Measurements from ENCODE around the gene SMKR1. TPM values are rescaled to one million over a fixed set of nuclear protein-coding genes. Genes with fewer than 3 reads are reported as not detected.

SMKR1 gene
- total and polyA plus RNA-seq, 7 experiments from 2014 or later, result 1.1 to 6.3 (median 2.3) TPM

GRCh38 chr7:129493555-129493954 lies 8.8 kb upstream of the SMKR1 start:
- POLR2A ChIA-PET, result no interaction called here
- H3K27me3 ChIP-seq (ENCODE audit: control insufficient read depth in 2 of 2, insufficient read depth in 2 of 2, low read length in 2 of 2), result no peaks in the 10 kb centered on the region
- H3K9me3 Mint-ChIP-seq, result peaks cover 0 to 3% (median 0%) of the 10 kb centered on the region in 11 donors
- H3K4me3 ChIP-seq (ENCODE audit: low read length), result no peak overlapping the region
- no peaks in the 10 kb centered on the region for H3K36me3 ChIP-seq (ENCODE audit: control insufficient read depth in 2 of 3, insufficient read depth in 3 of 3, low read length in 3 of 3)
- H3K27me3 Mint-ChIP-seq, result peaks cover 0 to 6% (median 0%) of the 10 kb centered on the region in 5 donors
- DNase-seq (no peak), ATAC-seq (peak; percentile 53)
- peak overlapping the region in 2 of 9 donors; percentile 2 to 85 for H3K27ac Mint-ChIP-seq
- no peaks in the 10 kb centered on the region for H3K9me3 ChIP-seq (ENCODE audit: control insufficient read depth in 2 of 3, low read length in 3 of 3)
- CTCF ChIA-PET, result no interaction called here
- H3K4me1 Mint-ChIP-seq, result peaks cover 0 to 30% (median 0%) of the 10 kb centered on the region in 7 donors
- intact Hi-C loops (cut with micrococcal nuclease), result no loop called here
- H3K4me3 Mint-ChIP-seq, result no peak overlapping the region
- no peaks in the 10 kb centered on the region for H3K4me1 ChIP-seq (ENCODE audit: control insufficient read depth in 2 of 2, insufficient read depth in 2 of 2, low read length in 2 of 2)
- peaks cover 0 to 9% (median 0%) of the 10 kb centered on the region in 5 donors for H3K36me3 Mint-ChIP-seq
- no peak overlapping the region for H3K27ac ChIP-seq (ENCODE audit: low read depth, low read length)

GRCh38 chr7:129494041-129494440 lies 8.3 kb upstream of the SMKR1 start:
- POLR2A ChIA-PET, result no interaction called here
- ATAC-seq (peak; percentile 38), DNase-seq (no peak)
- Histone ChIP-seq H3K36me3 (ENCODE audit: control insufficient read depth in 2 of 3, insufficient read depth in 3 of 3, low read length in 3 of 3) (no peaks in the 10 kb centered on the region), H3K4me3 (ENCODE audit: low read length) (no peak overlapping the region), H3K4me1 (ENCODE audit: control insufficient read depth in 2 of 2, insufficient read depth in 2 of 2, low read length in 2 of 2) (no peaks in the 10 kb centered on the region), H3K9me3 (ENCODE audit: control insufficient read depth in 2 of 3, low read length in 3 of 3) (no peaks in the 10 kb centered on the region), H3K27ac (ENCODE audit: low read depth, low read length) (no peak overlapping the region), H3K27me3 (ENCODE audit: control insufficient read depth in 2 of 2, insufficient read depth in 2 of 2, low read length in 2 of 2) (no peaks in the 10 kb centered on the region)
- Mint-ChIP-seq H3K9me3 (peaks cover 0 to 3% (median 0%) of the 10 kb centered on the region in 11 donors), H3K27me3 (peaks cover 0 to 2% (median 0%) of the 10 kb centered on the region in 5 donors), H3K4me3 (no peak overlapping the region), H3K27ac (peak overlapping the region in 1 of 9 donors; percentile 85), H3K36me3 (peaks cover 0 to 5% (median 0%) of the 10 kb centered on the region in 5 donors), H3K4me1 (peaks cover 0 to 30% (median 0%) of the 10 kb centered on the region in 7 donors)
- CTCF ChIA-PET, result no interaction called here
- intact Hi-C loops (cut with micrococcal nuclease), result loop anchor here in 1 of 2 donors (2.0 kb wide), 1 partner anchor 457 kb away; no protein-coding TSS in a partner anchor

GRCh38 chr7:129495987-129496386 lies 6.3 kb upstream of the SMKR1 start:
- Mint-ChIP-seq H3K4me1 (peaks cover 0 to 37% (median 2%) of the 10 kb centered on the region in 7 donors), H3K27me3 (no peaks in the 10 kb centered on the region), H3K27ac (peak overlapping the region in 1 of 9 donors; percentile 54), H3K36me3 (no peaks in the 10 kb centered on the region), H3K9me3 (peaks cover 0 to 2% (median 0%) of the 10 kb centered on the region in 11 donors), H3K4me3 (peak overlapping the region in 1 of 10 donors; percentile 22)
- POLR2A ChIA-PET, result no interaction called here
- no peaks in the 10 kb centered on the region for H3K36me3 ChIP-seq (ENCODE audit: control insufficient read depth in 2 of 3, insufficient read depth in 3 of 3, low read length in 3 of 3)
- CTCF ChIA-PET, result no interaction called here
- H3K27me3 ChIP-seq (ENCODE audit: control insufficient read depth in 2 of 2, insufficient read depth in 2 of 2, low read length in 2 of 2), result no peaks in the 10 kb centered on the region
- H3K4me1 ChIP-seq (ENCODE audit: control insufficient read depth in 2 of 2, insufficient read depth in 2 of 2, low read length in 2 of 2), result no peaks in the 10 kb centered on the region
- no peak overlapping the region for H3K27ac ChIP-seq (ENCODE audit: low read depth, low read length)
- no peak overlapping the region for H3K4me3 ChIP-seq (ENCODE audit: low read length)
- DNase-seq, result no peak
- intact Hi-C loops (cut with micrococcal nuclease), result loop anchor here in 1 of 2 donors (2.0 kb wide), 1 partner anchor 455 kb away; no protein-coding TSS in a partner anchor
- H3K9me3 ChIP-seq (ENCODE audit: control insufficient read depth in 2 of 3, low read length in 3 of 3), result no peaks in the 10 kb centered on the region
- ATAC-seq, result no peak

GRCh38 chr7:129496653-129497052 lies 5.7 kb upstream of the SMKR1 start:
- H3K4me3 Mint-ChIP-seq, result no peak overlapping the region
- H3K9me3 Mint-ChIP-seq, result no peaks in the 10 kb centered on the region
- ChIA-PET CTCF (no interaction called here), POLR2A (no interaction called here)
- H3K4me3 ChIP-seq (ENCODE audit: low read length), result no peak overlapping the region
- no peaks in the 10 kb centered on the region for H3K9me3 ChIP-seq (ENCODE audit: control insufficient read depth in 2 of 3, low read length in 3 of 3)
- no peaks in the 10 kb centered on the region for H3K27me3 Mint-ChIP-seq
- no peaks in the 10 kb centered on the region for H3K36me3 Mint-ChIP-seq
- H3K4me1 Mint-ChIP-seq, result peaks cover 5 to 41% (median 7%) of the 10 kb centered on the region in 7 donors
- DNase-seq (no peak), ATAC-seq (no peak)
- intact Hi-C loops (cut with micrococcal nuclease), result no loop called here
- no peaks in the 10 kb centered on the region for H3K36me3 ChIP-seq (ENCODE audit: control insufficient read depth in 2 of 3, insufficient read depth in 3 of 3, low read length in 3 of 3)
- H3K4me1 ChIP-seq (ENCODE audit: control insufficient read depth in 2 of 2, insufficient read depth in 2 of 2, low read length in 2 of 2), result peaks cover 1 to 4% of the 10 kb centered on the region in 2 donors
- no peaks in the 10 kb centered on the region for H3K27me3 ChIP-seq (ENCODE audit: control insufficient read depth in 2 of 2, insufficient read depth in 2 of 2, low read length in 2 of 2)
- no peak overlapping the region for H3K27ac ChIP-seq (ENCODE audit: low read depth, low read length)
- H3K27ac Mint-ChIP-seq, result no peak overlapping the region

GRCh38 chr7:129497156-129497555 lies 5.2 kb upstream of the SMKR1 start:
- ATAC-seq (no peak), DNase-seq (no peak)
- intact Hi-C loops (cut with micrococcal nuclease), result no loop called here
- H3K36me3 Mint-ChIP-seq, result peaks cover 0 to 1% (median 0%) of the 10 kb centered on the region in 5 donors
- no peak overlapping the region for H3K4me3 ChIP-seq (ENCODE audit: low read length)
- H3K36me3 ChIP-seq (ENCODE audit: control insufficient read depth in 2 of 3, insufficient read depth in 3 of 3, low read length in 3 of 3), result no peaks in the 10 kb centered on the region
- H3K9me3 ChIP-seq (ENCODE audit: control insufficient read depth in 2 of 3, low read length in 3 of 3), result no peaks in the 10 kb centered on the region
- peaks cover 4 to 7% of the 10 kb centered on the region in 2 donors for H3K4me1 ChIP-seq (ENCODE audit: control insufficient read depth in 2 of 2, insufficient read depth in 2 of 2, low read length in 2 of 2)
- ChIA-PET CTCF (no interaction called here), POLR2A (no interaction called here)
- peaks cover 7 to 43% (median 11%) of the 10 kb centered on the region in 7 donors for H3K4me1 Mint-ChIP-seq
- H3K27ac ChIP-seq (ENCODE audit: low read depth, low read length), result no peak overlapping the region
- H3K27me3 ChIP-seq (ENCODE audit: control insufficient read depth in 2 of 2, insufficient read depth in 2 of 2, low read length in 2 of 2), result no peaks in the 10 kb centered on the region
- no peaks in the 10 kb centered on the region for H3K9me3 Mint-ChIP-seq
- no peak overlapping the region for H3K4me3 Mint-ChIP-seq
- H3K27me3 Mint-ChIP-seq, result no peaks in the 10 kb centered on the region
- H3K27ac Mint-ChIP-seq, result no peak overlapping the region

DNA sequence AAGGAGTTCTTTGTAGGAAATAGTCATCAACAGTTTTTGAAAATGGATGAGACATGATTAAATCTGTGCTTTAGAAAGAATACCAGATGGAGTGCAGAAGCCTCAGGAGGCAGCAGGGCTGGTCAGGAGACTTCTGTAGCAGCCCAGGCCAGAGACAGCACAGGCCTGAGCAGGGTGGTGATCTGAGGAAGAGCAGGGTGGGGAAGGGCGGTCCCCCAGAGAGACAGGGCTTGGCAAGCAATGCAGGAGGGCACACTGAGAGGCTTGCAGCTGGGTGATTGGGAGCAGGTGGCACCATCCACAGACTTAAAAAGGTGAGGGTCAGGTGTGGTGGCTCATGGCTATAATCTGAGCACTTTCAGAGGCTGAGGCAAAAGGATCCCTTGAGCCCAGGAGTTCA lies 4.3 kb upstream of the SMKR1 start:
- POLR2A ChIA-PET, result no interaction called here
- CTCF ChIA-PET, result no interaction called here
- no peak overlapping the region for H3K27ac ChIP-seq (ENCODE audit: low read depth, low read length)
- Mint-ChIP-seq H3K27me3 (no peaks in the 10 kb centered on the region), H3K27ac (peak overlapping the region in 3 of 9 donors; percentile 8 to 77 (median 56)), H3K9me3 (no peaks in the 10 kb centered on the region), H3K4me1 (peaks cover 7 to 41% (median 12%) of the 10 kb centered on the region in 7 donors), H3K4me3 (no peak overlapping the region), H3K36me3 (peaks cover 0 to 1% (median 0%) of the 10 kb centered on the region in 5 donors)
- DNase-seq (no peak), ATAC-seq (no peak)
- no peaks in the 10 kb centered on the region for H3K27me3 ChIP-seq (ENCODE audit: control insufficient read depth in 2 of 2, insufficient read depth in 2 of 2, low read length in 2 of 2)
- no peaks in the 10 kb centered on the region for H3K9me3 ChIP-seq (ENCODE audit: control insufficient read depth in 2 of 3, low read length in 3 of 3)
- peaks cover 4 to 7% of the 10 kb centered on the region in 2 donors for H3K4me1 ChIP-seq (ENCODE audit: control insufficient read depth in 2 of 2, insufficient read depth in 2 of 2, low read length in 2 of 2)
- H3K4me3 ChIP-seq (ENCODE audit: low read length), result no peak overlapping the region
- intact Hi-C loops (cut with micrococcal nuclease), result no loop called here
- no peaks in the 10 kb centered on the region for H3K36me3 ChIP-seq (ENCODE audit: control insufficient read depth in 2 of 3, insufficient read depth in 3 of 3, low read length in 3 of 3)

DNA sequence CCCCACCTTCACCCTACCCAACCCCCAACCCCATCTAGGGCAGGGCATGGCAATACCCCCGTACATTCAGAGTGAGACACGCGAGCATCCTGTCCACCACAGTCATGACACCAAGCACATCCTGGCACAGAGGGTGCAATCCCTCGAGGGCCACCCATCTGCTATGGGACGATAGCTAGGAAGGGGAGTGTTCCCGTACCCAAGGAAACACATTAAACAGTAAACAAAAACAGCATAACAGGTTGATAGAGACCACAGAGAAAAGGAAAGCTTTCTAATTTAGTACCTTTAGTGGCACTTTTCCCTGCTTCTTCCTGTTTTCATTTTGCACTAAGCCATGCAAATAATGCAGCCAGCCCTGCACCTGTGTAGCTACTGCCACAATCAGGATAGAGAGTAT lies 2.3 kb upstream of the SMKR1 start:
- ChIA-PET CTCF (interaction anchor here (0.8 kb wide), 1 partner anchor 66 kb away, joined by 4 read pairs; the partner anchor contains the start of gene STRIP2), POLR2A (no interaction called here)
- Histone ChIP-seq H3K4me1 (ENCODE audit: control insufficient read depth in 2 of 2, insufficient read depth in 2 of 2, low read length in 2 of 2) (peaks cover 4 to 7% of the 10 kb centered on the region in 2 donors), H3K4me3 (ENCODE audit: low read length) (no peak overlapping the region), H3K27ac (ENCODE audit: low read depth, low read length) (no peak overlapping the region), H3K36me3 (ENCODE audit: control insufficient read depth in 2 of 3, insufficient read depth in 3 of 3, low read length in 3 of 3) (no peaks in the 10 kb centered on the region), H3K27me3 (ENCODE audit: control insufficient read depth in 2 of 2, insufficient read depth in 2 of 2, low read length in 2 of 2) (no peaks in the 10 kb centered on the region), H3K9me3 (ENCODE audit: control insufficient read depth in 2 of 3, low read length in 3 of 3) (no peaks in the 10 kb centered on the region)
- intact Hi-C loops (cut with micrococcal nuclease), result loop anchor here (5.0 to 10.0 kb wide), 4 partner anchors 137 to 638 kb away; partner anchors contain the start of genes ATP6V1F (in 1 of the 2) and KLHDC10 (in 1 of the 2)
- Mint-ChIP-seq H3K9me3 (peaks cover 0 to 2% (median 0%) of the 10 kb centered on the region in 11 donors), H3K36me3 (peaks cover 0 to 3% (median 0%) of the 10 kb centered on the region in 5 donors), H3K4me3 (peak overlapping the region in 5 of 10 donors; percentile 12 to 40 (median 18)), H3K27me3 (peaks cover 0 to 19% (median 0%) of the 10 kb centered on the region in 5 donors), H3K27ac (peak overlapping the region in 4 of 9 donors; percentile 28 to 77 (median 54)), H3K4me1 (peaks cover 14 to 37% (median 16%) of the 10 kb centered on the region in 7 donors)
- DNase-seq (no peak), ATAC-seq (no peak)

Data from naive thymus-derived CD4-positive, alpha-beta T cell (primary cell).